Keratinocyte (primary cell): Measurements from ENCODE around the gene SRGAP3.

Experiments
- EZH2 ChIP-seq: IDR thresholded peaks from one replicate; pipeline ENCODE4 v1.6.1; 2012; ENCODE audit warnings: inconsistent platforms, mild to moderate bottlenecking, low read length, moderate library complexity
- TF ChIP-seq, protein P1 (sequence below), 3 experiments: IDR thresholded peaks in 1 of 3; conservative IDR thresholded peaks in 1 of 3; optimal IDR thresholded peaks in 1 of 3; 2 replicates in 2 of 3; 3 replicates in 1 of 3; pipeline versions ENCODE3 to v1.5.1; 2011; ENCODE audit warnings: low read length in 3 of 3, mild to moderate bottlenecking in 3 of 3, moderate library complexity in 2 of 3, control low read depth in 1 of 3, inconsistent platforms in 1 of 3; ENCODE audit not compliant: insufficient read depth in 2 of 3; ENCODE audit errors: extremely low read depth in 1 of 3

DNA sequence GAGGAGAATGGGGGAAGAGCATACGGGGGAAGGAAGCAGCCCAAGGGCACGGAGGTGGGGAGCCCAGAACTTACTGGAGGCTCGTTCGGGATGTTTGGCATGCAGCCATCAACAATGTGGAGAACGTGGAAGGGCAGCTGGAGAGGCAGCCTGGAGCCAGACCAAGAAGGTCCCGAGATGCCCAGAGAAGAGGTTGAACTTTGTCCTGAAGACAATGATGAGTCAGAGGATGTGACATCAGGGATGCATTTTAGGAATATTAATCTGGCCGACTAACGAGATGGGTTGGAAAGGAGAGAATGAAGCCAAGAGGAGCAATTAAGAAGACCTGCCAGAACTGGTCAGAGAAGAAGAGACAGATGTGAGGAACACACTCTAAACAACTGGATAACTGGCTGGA, 98.2 kb downstream of the SRGAP3 start:
- TF ChIP-seq, protein P1, sequence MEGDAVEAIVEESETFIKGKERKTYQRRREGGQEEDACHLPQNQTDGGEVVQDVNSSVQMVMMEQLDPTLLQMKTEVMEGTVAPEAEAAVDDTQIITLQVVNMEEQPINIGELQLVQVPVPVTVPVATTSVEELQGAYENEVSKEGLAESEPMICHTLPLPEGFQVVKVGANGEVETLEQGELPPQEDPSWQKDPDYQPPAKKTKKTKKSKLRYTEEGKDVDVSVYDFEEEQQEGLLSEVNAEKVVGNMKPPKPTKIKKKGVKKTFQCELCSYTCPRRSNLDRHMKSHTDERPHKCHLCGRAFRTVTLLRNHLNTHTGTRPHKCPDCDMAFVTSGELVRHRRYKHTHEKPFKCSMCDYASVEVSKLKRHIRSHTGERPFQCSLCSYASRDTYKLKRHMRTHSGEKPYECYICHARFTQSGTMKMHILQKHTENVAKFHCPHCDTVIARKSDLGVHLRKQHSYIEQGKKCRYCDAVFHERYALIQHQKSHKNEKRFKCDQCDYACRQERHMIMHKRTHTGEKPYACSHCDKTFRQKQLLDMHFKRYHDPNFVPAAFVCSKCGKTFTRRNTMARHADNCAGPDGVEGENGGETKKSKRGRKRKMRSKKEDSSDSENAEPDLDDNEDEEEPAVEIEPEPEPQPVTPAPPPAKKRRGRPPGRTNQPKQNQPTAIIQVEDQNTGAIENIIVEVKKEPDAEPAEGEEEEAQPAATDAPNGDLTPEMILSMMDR (optimal IDR thresholded peaks at IDR 0.05 in 1 of 3, IDR thresholded peaks at IDR 0.05 in 1 of 3, conservative IDR thresholded peaks at IDR 0.05 in 1 of 3; ENCODE audit: extremely low read depth in 1 of 3, insufficient read depth in 2 of 3, low read length in 3 of 3): no peak
- no peak for TF ChIP-seq EZH2
